ENCODE results near the gene SLC26A5. TPM values are rescaled to one million over a fixed set of nuclear protein-coding genes. Genes with fewer than 3 reads are reported as not detected.

The SLC26A5 gene
- total and polyA plus RNA-seq, 2 of the 8 experiments (the other 6 are each of a cell fraction or from before 2014, with no cell fraction given): 0.09 to 0.24 TPM

- TF ChIP-seq CHD7 (IDR thresholded peaks at IDR 0.05; ENCODE audit: insufficient replicate concordance, low read length) (no peak), RFX5 (IDR thresholded peaks at IDR 0.05; ENCODE audit: borderline replicate concordance, low read depth, low read length) (no peak), ASH2L (IDR thresholded peaks at IDR 0.05; ENCODE audit: low read length) (no peak), YY1 (IDR thresholded peaks at IDR 0.05; ENCODE audit: low read depth, low read length) (no peak), CTBP2 (IDR thresholded peaks at IDR 0.05; ENCODE audit: borderline replicate concordance, insufficient read depth, insufficient read length, low read length) (no peak), SAP30 (IDR thresholded peaks at IDR 0.05; ENCODE audit: insufficient read depth, insufficient replicate concordance, low read length) (no peak), CTCF (IDR thresholded peaks at IDR 0.05; ENCODE audit: control extremely low read depth in 1 of 3, insufficient read depth in 1 of 3, low read depth in 1 of 3, low read length in 3 of 3) (no peak), KDM4A (IDR thresholded peaks at IDR 0.05; ENCODE audit: low read depth, low read length, severe bottlenecking) (no peak)
Observed at GRCh38 chr7:103474956-103475355, 28.9 kb upstream of the SLC26A5 start (continued).
